K562 (cell line): ENCODE data around the gene PROM2. TPM values are rescaled to one million over a fixed set of nuclear protein-coding genes. Genes with fewer than 3 reads are reported as not detected.

Experiments
- ATAC-seq: fragments of 200-7000 bp; cut with Tn5 transposase; 3 replicates; pipeline ENCODE4 v1.9.1; 2020; ENCODE audit warnings: moderate library complexity
- BruUV-seq: library from RNA; stranded (reverse); fragments of 400-500 nt; replicated peaks from 2 replicates; lab custom pipeline; 2021; lab: Mats Ljungman, UMichigan
- CTCF ChIA-PET: fragments of 300-600 bp; formaldehyde crosslinking; extraction: SDS; loops from one replicate; lab custom pipeline; 2021; ENCODE audit warnings: low intra/inter-chr PET ratio; lab: Yijun Ruan, JAX
- POLR2A ChIA-PET: fragments of 300-600, 350-650 bp; sonication (Branson Sonifier 250); formaldehyde crosslinking; extraction: SDS; loops from one replicate; lab custom pipeline; 2021; ENCODE audit warnings: antibody characterized with exemption, inconsistent platforms; lab: Yijun Ruan, JAX
- DNase-seq, 4 experiments: peaks; one replicate each; pipeline versions ENCODE4 v3.0.0 to v3.0.0-alpha.2; 2011 to 2018; ENCODE audit warnings: low spot score in 3 of 4, mixed read lengths in 3 of 4; ENCODE audit errors: extremely low read depth in 1 of 4
- FAIRE-seq: peaks from 2 replicates; lab custom pipeline; 2011; peaks lifted over from hg19 to GRCh38; lab: Jason Lieb, UNC
- H2AFZ ChIP-seq: 2 replicates; pipeline ENCODE4 v1.6.0; 2011; ENCODE audit warnings: low read depth, low read length, control low read depth, inconsistent platforms
- H3K27ac ChIP-seq: fragments of 200-600 bp; 3 replicates; pipeline ENCODE4 v1.8.0; 2011; ENCODE audit warnings: low read depth, mild to moderate bottlenecking, control low read depth, inconsistent platforms, low read length, moderate library complexity, mixed read lengths; ENCODE audit errors: extremely low read depth
- H3K27me3 ChIP-seq, 2 experiments: fragments of 300-600 bp in 1 of 2; 2 replicates in 1 of 2; 3 replicates in 1 of 2; pipeline versions ENCODE4 v1.6.0 to v1.8.0; 2011; ENCODE audit warnings: inconsistent platforms in 2 of 2, low read length in 2 of 2, mild to moderate bottlenecking in 1 of 2, mixed read lengths in 1 of 2, moderate library complexity in 1 of 2; ENCODE audit not compliant: control insufficient read depth in 2 of 2, insufficient read depth in 2 of 2
- H3K36me3 ChIP-seq: fragments of 300-600 bp; 3 replicates; pipeline ENCODE4 v1.8.0; 2011; ENCODE audit warnings: mild to moderate bottlenecking, low read length, inconsistent platforms; ENCODE audit not compliant: control insufficient read depth, insufficient read depth
- H3K4me1 ChIP-seq, 2 experiments: fragments of 200-600 bp in 1 of 2; replicated peaks in 1 of 2; 2 replicates in 1 of 2; 3 replicates in 1 of 2; pipeline versions ENCODE4 v1.5.1 to v1.8.0; 2011; ENCODE audit warnings: inconsistent platforms in 2 of 2, low read length in 2 of 2, mild to moderate bottlenecking in 1 of 2, mixed read lengths in 1 of 2, moderate library complexity in 1 of 2; ENCODE audit not compliant: control insufficient read depth in 2 of 2, insufficient read depth in 2 of 2
- H3K4me2 ChIP-seq: 2 replicates; pipeline ENCODE4 v1.6.1; 2011; ENCODE audit warnings: low read length, control low read depth, inconsistent platforms, mixed read lengths; ENCODE audit not compliant: insufficient read depth
- H3K4me3 ChIP-seq: fragments of 200-600 bp; sonication (generic), shearing (Covaris generic); 2 replicates; pipeline ENCODE4 v1.5.1; 2016; ENCODE audit warnings: control low read depth, inconsistent platforms
- H3K79me2 ChIP-seq: fragments of 200-600 bp; 3 replicates; pipeline ENCODE4 v1.8.0; 2011; ENCODE audit warnings: low read length, inconsistent platforms; ENCODE audit not compliant: control insufficient read depth, insufficient read depth
- H3K9ac ChIP-seq, 2 experiments: 2 replicates each; pipeline versions ENCODE4 v1.6.0 to v1.6.1; 2011; ENCODE audit warnings: low read depth in 2 of 2, low read length in 2 of 2, control low read depth in 1 of 2, inconsistent platforms in 1 of 2, mild to moderate bottlenecking in 1 of 2, mixed read lengths in 1 of 2; ENCODE audit not compliant: insufficient read depth in 1 of 2
- H3K9me1 ChIP-seq: one replicate; pipeline ENCODE4 v1.6.0; 2011; ENCODE audit warnings: inconsistent platforms, mild to moderate bottlenecking, low read length, moderate library complexity; ENCODE audit not compliant: control insufficient read depth, insufficient read depth
- H3K9me3 ChIP-seq: replicated peaks from 2 replicates; pipeline ENCODE4 v1.5.1; 2011; ENCODE audit warnings: low read depth, low read length, inconsistent platforms; ENCODE audit not compliant: control insufficient read depth, insufficient read depth
- H4K20me1 ChIP-seq: replicated peaks from 2 replicates; pipeline ENCODE4 v1.6.1; 2011; ENCODE audit warnings: low read length, inconsistent platforms, mixed read lengths; ENCODE audit not compliant: control insufficient read depth, insufficient read depth
- CBX5 ChIP-seq: IDR thresholded peaks from 2 replicates; pipeline ENCODE4 v1.6.1; 2014; ENCODE audit warnings: low read depth, borderline replicate concordance
- CHD1 ChIP-seq: fragments of 200-600 bp; sonication (generic); IDR thresholded peaks from one replicate; pipeline ENCODE4 v1.6.1; 2012; ENCODE audit warnings: mild to moderate bottlenecking, moderate library complexity, low read length, inconsistent platforms
- COPS2 ChIP-seq: fragments of 450-650 bp; conservative IDR thresholded peaks from 2 replicates; pipeline ENCODE4 v1.6.1; 2016; ENCODE audit warnings: mild to moderate bottlenecking, moderate library complexity
- ETS2 ChIP-seq: IDR thresholded peaks from 2 replicates; pipeline ENCODE4 v1.6.1; 2016; ENCODE audit warnings: borderline replicate concordance, missing genetic modification characterization, mild to moderate bottlenecking, moderate library complexity, missing compliant biosample characterization; ENCODE audit not compliant: poor library complexity, severe bottlenecking
- GATAD2A ChIP-seq: fragments of 450-650 bp; IDR thresholded peaks from 2 replicates; pipeline ENCODE4 v1.6.1; 2017
- HOXB6 ChIP-seq: fragments of 250-450 bp; sonication (Bioruptor Pico); IDR thresholded peaks from 2 replicates; pipeline ENCODE4 v1.5.1; 2022; ENCODE audit warnings: mild to moderate bottlenecking, borderline replicate concordance
- MCM7 ChIP-seq, 2 experiments: fragments of 450-650 bp; IDR thresholded peaks; 2 replicates each; pipeline ENCODE4 v1.6.1; 2016 to 2018
- MITF ChIP-seq: IDR thresholded peaks from 2 replicates; pipeline ENCODE4 v1.6.1; 2014; ENCODE audit warnings: antibody characterized with exemption
- NFRKB ChIP-seq: fragments of 450-650 bp; IDR thresholded peaks from 2 replicates; pipeline ENCODE4 v1.6.1; 2016; ENCODE audit warnings: low read depth
- RBM34 ChIP-seq: fragments of 200-400 bp; formaldehyde crosslinking; IDR thresholded peaks from 2 replicates; pipeline ENCODE4 v1.6.1; 2018; ENCODE audit warnings: low read length, borderline replicate concordance; ENCODE audit not compliant: insufficient read depth
- SAFB ChIP-seq: fragments of 200-400 bp; formaldehyde crosslinking; IDR thresholded peaks from 2 replicates; pipeline ENCODE4 v1.6.1; 2017; ENCODE audit warnings: low read depth, low read length, borderline replicate concordance
- SOX6 ChIP-seq: fragments of 450-650 bp; IDR thresholded peaks from 2 replicates; pipeline ENCODE4 v1.6.1; 2014; ENCODE audit warnings: mild to moderate bottlenecking
- SRSF7 ChIP-seq: fragments of 200-400 bp; formaldehyde crosslinking; optimal IDR thresholded peaks from 2 replicates; pipeline ENCODE3; 2017; ENCODE audit warnings: mild to moderate bottlenecking, low read depth, low read length
- ZNF551 ChIP-seq: fragments of 250-450 bp; sonication (Bioruptor Pico); IDR thresholded peaks from 2 replicates; pipeline ENCODE4 v1.5.0; 2021; ENCODE audit warnings: mild to moderate bottlenecking, moderate library complexity
- ZNF707 ChIP-seq: fragments of 250-450 bp; sonication (Bioruptor Pico); conservative IDR thresholded peaks from 2 replicates; pipeline ENCODE4 v1.8.0; 2022; ENCODE audit warnings: inconsistent platforms, mild to moderate bottlenecking, moderate library complexity
- WGBS: fragments of 100-300 bp; shearing (Covaris generic); methylation state at CpG from one replicate; pipeline ENCODE4 v1.1.6; 2016; ENCODE audit warnings: low coverage, mixed read lengths; ENCODE audit not compliant: insufficient coverage; ENCODE audit errors: missing lambda C conversion rate; 5-methylcytosine and 5-hydroxymethylcytosine counted together
- in situ Hi-C: fragments of 300-500 bp; cut with MboI; formaldehyde crosslinking; loops from 4 replicates; pipeline ENCODE4 v1.15.0; 2018; ENCODE audit warnings: inconsistent platforms, mixed read lengths
- intact Hi-C: fragments of 100-400 bp; cut with micrococcal nuclease; formaldehyde crosslinking; loops from 2 replicates; pipeline ENCODE4 v1.14.2; 2022
- polyA plus RNA-seq, 8 experiments: library from polyadenylated mRNA; depleted of rRNA in 4 of 8; stranded (reverse) in 5 of 8; unstranded in 3 of 8; fragments of >200 nt; fragmentation: Nextera tagmentation in 2 of 8; fragmentation: Illumina TruSeq in 1 of 8; extraction: Ambion mirVana in 2 of 8; extraction: Trizol in 1 of 8; gene quantifications; 2 replicates each; pipeline versions ENCODE4 v1.2.1 to v1.2.3, GENCODE V29; 2011 to 2014; ENCODE audit warnings: inconsistent platforms in 1 of 8, missing spikeins in 1 of 8
- total RNA-seq, 7 experiments: library from RNA; depleted of rRNA in 6 of 7; stranded (reverse); fragments of >200 nt in 6 of 7; fragmentation: Illumina TruSeq in 2 of 7; extraction: Trizol in 2 of 7; gene quantifications; 2 replicates each; pipeline versions ENCODE4 v1.2.1 to v1.2.3, GENCODE V29; 2011 to 2021; ENCODE audit warnings: low replicate concordance in 1 of 7
- TF ChIP-seq, protein P1 (sequence below): fragments of 450-650 bp; IDR thresholded peaks from 2 replicates; pipeline ENCODE4 v1.6.1; 2016; ENCODE audit warnings: mild to moderate bottlenecking
- TF ChIP-seq, protein P2 (sequence below): sonication (generic); formaldehyde crosslinking; IDR thresholded peaks from 2 replicates; pipeline ENCODE4 v1.8.1; 2023; ENCODE audit warnings: mild to moderate bottlenecking, missing genetic modification reagents

Gene PROM2
- total and polyA plus RNA-seq, 9 of the 15 experiments (the other 6 are each of a cell fraction or from before 2014, with no cell fraction given), result not detected

DNA sequence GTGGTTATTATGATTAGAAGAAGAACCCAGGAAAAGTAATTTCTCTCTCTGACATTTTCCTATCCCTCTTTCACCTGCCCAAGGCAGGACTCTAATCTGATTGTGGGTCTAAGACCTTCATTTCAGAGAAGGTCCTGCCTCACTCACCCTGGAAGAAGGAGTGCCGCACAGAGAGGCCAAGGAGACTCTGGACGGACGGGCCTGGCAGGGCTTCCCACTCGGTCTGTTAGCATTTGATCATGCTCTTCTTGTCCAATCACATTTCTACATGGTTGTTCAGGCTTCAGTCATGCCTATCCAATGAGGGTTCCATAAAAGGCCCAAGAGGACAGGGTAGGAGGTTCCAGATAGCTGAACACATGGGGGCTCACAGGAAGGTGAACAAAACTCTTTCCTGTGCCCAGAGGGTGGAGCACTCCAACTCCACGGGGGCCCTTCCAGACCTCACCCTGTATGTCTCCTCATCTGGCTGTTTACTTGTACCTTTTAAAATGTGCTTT is 39.9 kb upstream of the PROM2 start (continued):
- no peak for TF ChIP-seq ZNF551
- TF ChIP-seq CHD1, result no peak
- no peak for TF ChIP-seq SOX6

DNA sequence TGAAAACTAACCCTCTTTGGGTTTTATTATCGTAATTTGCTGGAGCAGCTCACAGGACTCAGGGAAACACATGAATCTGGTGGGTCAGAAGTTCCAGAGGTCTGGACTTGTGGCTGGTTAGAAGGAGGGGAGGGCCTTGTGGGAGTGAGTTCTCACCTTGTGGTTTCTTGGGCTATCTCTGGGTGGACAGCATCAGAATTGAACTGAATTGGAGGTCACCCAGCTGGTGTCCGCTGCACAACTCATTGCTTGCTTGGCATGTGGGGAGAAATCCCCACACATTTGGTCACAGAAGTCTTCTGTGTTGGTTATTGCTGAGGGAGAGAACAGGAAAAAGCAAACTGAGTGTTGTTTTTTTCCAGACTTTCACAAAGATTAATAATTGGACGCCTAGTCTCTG is 39.4 kb upstream of the PROM2 start:
- FAIRE-seq (no peak), DNase-seq (no peak), ATAC-seq (no peak)
- POLR2A ChIA-PET, result no interaction called here
- H3K4me2 ChIP-seq, result no peak overlapping the region
- no peaks in the 10 kb centered on the region for H4K20me1 ChIP-seq
- H3K4me1 ChIP-seq, result no peaks in the 10 kb centered on the region
- no peaks in the 10 kb centered on the region for H3K79me2 ChIP-seq
- no TSS peak for BruUV-seq
- H3K9me3 ChIP-seq, result no peaks in the 10 kb centered on the region
- H3K27me3 ChIP-seq, result peaks cover 0 to 8% of the 10 kb centered on the region in 2 experiments; a peak in 3 of 5 replicates
- intact Hi-C loops, result no loop called here
- no peak overlapping the region for H3K9ac ChIP-seq
- WGBS, result 0% methylated on average over 3 of the region's 3 CpGs
- no peaks in the 10 kb centered on the region for H3K9me1 ChIP-seq
- no peak overlapping the region for H3K27ac ChIP-seq
- H3K4me3 ChIP-seq, result no peak overlapping the region
- in situ Hi-C loops, result no loop called here
- H3K36me3 ChIP-seq, result no peaks in the 10 kb centered on the region
- H2AFZ ChIP-seq, result no peak overlapping the region
- CTCF ChIA-PET, result interaction anchor here (0.7 kb wide), 1 partner anchor 55 kb away, joined by 3 read pairs; no protein-coding TSS in a partner anchor
- TF ChIP-seq SRSF7 (no peak), NFRKB (no peak), SAFB (no peak), HOXB6 (no peak), ZNF707 (no peak), MCM7 (IDR thresholded peaks at IDR 0.05) (no peak), ETS2 (tag) (no peak), COPS2 (no peak), RBM34 (no peak), MITF (no peak), GATAD2A (no peak), CBX5 (no peak)
- TF ChIP-seq, protein P1, sequence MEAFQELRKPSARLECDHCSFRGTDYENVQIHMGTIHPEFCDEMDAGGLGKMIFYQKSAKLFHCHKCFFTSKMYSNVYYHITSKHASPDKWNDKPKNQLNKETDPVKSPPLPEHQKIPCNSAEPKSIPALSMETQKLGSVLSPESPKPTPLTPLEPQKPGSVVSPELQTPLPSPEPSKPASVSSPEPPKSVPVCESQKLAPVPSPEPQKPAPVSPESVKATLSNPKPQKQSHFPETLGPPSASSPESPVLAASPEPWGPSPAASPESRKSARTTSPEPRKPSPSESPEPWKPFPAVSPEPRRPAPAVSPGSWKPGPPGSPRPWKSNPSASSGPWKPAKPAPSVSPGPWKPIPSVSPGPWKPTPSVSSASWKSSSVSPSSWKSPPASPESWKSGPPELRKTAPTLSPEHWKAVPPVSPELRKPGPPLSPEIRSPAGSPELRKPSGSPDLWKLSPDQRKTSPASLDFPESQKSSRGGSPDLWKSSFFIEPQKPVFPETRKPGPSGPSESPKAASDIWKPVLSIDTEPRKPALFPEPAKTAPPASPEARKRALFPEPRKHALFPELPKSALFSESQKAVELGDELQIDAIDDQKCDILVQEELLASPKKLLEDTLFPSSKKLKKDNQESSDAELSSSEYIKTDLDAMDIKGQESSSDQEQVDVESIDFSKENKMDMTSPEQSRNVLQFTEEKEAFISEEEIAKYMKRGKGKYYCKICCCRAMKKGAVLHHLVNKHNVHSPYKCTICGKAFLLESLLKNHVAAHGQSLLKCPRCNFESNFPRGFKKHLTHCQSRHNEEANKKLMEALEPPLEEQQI, result no peak
- TF ChIP-seq, protein P2, sequence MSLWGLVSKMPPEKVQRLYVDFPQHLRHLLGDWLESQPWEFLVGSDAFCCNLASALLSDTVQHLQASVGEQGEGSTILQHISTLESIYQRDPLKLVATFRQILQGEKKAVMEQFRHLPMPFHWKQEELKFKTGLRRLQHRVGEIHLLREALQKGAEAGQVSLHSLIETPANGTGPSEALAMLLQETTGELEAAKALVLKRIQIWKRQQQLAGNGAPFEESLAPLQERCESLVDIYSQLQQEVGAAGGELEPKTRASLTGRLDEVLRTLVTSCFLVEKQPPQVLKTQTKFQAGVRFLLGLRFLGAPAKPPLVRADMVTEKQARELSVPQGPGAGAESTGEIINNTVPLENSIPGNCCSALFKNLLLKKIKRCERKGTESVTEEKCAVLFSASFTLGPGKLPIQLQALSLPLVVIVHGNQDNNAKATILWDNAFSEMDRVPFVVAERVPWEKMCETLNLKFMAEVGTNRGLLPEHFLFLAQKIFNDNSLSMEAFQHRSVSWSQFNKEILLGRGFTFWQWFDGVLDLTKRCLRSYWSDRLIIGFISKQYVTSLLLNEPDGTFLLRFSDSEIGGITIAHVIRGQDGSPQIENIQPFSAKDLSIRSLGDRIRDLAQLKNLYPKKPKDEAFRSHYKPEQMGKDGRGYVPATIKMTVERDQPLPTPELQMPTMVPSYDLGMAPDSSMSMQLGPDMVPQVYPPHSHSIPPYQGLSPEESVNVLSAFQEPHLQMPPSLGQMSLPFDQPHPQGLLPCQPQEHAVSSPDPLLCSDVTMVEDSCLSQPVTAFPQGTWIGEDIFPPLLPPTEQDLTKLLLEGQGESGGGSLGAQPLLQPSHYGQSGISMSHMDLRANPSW, result no peak
